NB4 (cell line): ENCODE measurements around the gene IL12B.

Source experiments
- CTCF ChIP-seq: IDR thresholded peaks from one replicate; pipeline ENCODE4 v1.5.1; 2012; ENCODE audit warnings: low read depth, low read length
- MAX ChIP-seq: IDR thresholded peaks from 2 replicates; pipeline ENCODE4 v1.6.1; 2011; ENCODE audit warnings: low read depth, low read length
- MYC ChIP-seq: IDR thresholded peaks from 2 replicates; pipeline ENCODE4 v1.6.1; 2011; ENCODE audit warnings: low read depth, low read length
- POLR2A ChIP-seq: IDR thresholded peaks from 2 replicates; pipeline ENCODE4 v1.6.1; 2011; ENCODE audit warnings: mild to moderate bottlenecking; ENCODE audit not compliant: insufficient read length; ENCODE audit errors: extremely low read depth

- TF ChIP-seq POLR2A (no peak), CTCF (no peak), MYC (no peak), MAX (no peak)
These were observed 28.8 kb downstream of the IL12B start for GRCh38 chr5:159301466-159301865.
